HL-60 (cell line): ENCODE data around the gene ANXA8.
"Not testable (repeated sequence)": the region's sequence is repeated elsewhere in the genome, so short reads cannot be mapped to it uniquely, and the experiment has no call there.

Source experiments
- CTCF ChIP-seq: IDR thresholded peaks from one replicate; pipeline ENCODE4 v1.5.1; 2011; ENCODE audit warnings: low read length, control low read depth, inconsistent platforms; ENCODE audit not compliant: insufficient read depth
- GABPA ChIP-seq: IDR thresholded peaks from 2 replicates; pipeline ENCODE4 v1.6.1; 2012; ENCODE audit warnings: low read depth
- POLR2AphosphoS5 ChIP-seq: IDR thresholded peaks from 2 replicates; pipeline ENCODE4 v1.6.1; 2012; ENCODE audit warnings: low read depth
- SPI1 ChIP-seq: IDR thresholded peaks from 2 replicates; pipeline ENCODE4 v1.6.1; 2012; ENCODE audit warnings: low read depth, mild to moderate bottlenecking, borderline replicate concordance
- TF ChIP-seq, protein P1 (sequence below): IDR thresholded peaks from 2 replicates; pipeline ENCODE4 v1.6.1; 2012; ENCODE audit warnings: low read depth; ENCODE audit not compliant: insufficient replicate concordance

GRCh38 chr10:47467957-47468356 lies 16.0 kb downstream of the ANXA8 start:
- not testable (repeated sequence) for TF ChIP-seq CTCF, POLR2AphosphoS5, GABPA, SPI1
- TF ChIP-seq, protein P1, sequence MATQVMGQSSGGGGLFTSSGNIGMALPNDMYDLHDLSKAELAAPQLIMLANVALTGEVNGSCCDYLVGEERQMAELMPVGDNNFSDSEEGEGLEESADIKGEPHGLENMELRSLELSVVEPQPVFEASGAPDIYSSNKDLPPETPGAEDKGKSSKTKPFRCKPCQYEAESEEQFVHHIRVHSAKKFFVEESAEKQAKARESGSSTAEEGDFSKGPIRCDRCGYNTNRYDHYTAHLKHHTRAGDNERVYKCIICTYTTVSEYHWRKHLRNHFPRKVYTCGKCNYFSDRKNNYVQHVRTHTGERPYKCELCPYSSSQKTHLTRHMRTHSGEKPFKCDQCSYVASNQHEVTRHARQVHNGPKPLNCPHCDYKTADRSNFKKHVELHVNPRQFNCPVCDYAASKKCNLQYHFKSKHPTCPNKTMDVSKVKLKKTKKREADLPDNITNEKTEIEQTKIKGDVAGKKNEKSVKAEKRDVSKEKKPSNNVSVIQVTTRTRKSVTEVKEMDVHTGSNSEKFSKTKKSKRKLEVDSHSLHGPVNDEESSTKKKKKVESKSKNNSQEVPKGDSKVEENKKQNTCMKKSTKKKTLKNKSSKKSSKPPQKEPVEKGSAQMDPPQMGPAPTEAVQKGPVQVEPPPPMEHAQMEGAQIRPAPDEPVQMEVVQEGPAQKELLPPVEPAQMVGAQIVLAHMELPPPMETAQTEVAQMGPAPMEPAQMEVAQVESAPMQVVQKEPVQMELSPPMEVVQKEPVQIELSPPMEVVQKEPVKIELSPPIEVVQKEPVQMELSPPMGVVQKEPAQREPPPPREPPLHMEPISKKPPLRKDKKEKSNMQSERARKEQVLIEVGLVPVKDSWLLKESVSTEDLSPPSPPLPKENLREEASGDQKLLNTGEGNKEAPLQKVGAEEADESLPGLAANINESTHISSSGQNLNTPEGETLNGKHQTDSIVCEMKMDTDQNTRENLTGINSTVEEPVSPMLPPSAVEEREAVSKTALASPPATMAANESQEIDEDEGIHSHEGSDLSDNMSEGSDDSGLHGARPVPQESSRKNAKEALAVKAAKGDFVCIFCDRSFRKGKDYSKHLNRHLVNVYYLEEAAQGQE, result not testable (repeated sequence)
